HepG2 (cell line): Measurements from ENCODE around the gene PUDP.

Experiments used
- SIX1 ChIP-seq: sonication (generic); formaldehyde crosslinking; IDR thresholded peaks from 2 replicates; pipeline ENCODE4 v1.4.0; 2020; ENCODE audit warnings: missing genetic modification reagents, borderline replicate concordance
- ZNF282 ChIP-seq: fragments of 450-650 bp; IDR thresholded peaks from 2 replicates; pipeline ENCODE4 v1.6.1; 2018; ENCODE audit not compliant: partially characterized antibody
- ZSCAN9 ChIP-seq: IDR thresholded peaks from 2 replicates; pipeline ENCODE4 v1.6.1; 2016; ENCODE audit warnings: borderline replicate concordance

GRCh38 chrX:7068939-7069367, 79.0 kb downstream of the PUDP start:
- no peak for TF ChIP-seq ZNF282
- no peak for TF ChIP-seq ZSCAN9 (CRISPR knock-in tag)
- no peak for TF ChIP-seq SIX1
